CD4-positive, alpha-beta T cell treated with Interleukin-6 at 100 ng/mL for 8 hours (primary cell): ENCODE measurements around the gene MUC5AC.

Experiments used
- DNase-seq: peaks from one replicate; pipeline ENCODE4 v3.0.0-alpha.2; 2020; ENCODE audit warnings: mixed read lengths, low spot score

The MUC5AC gene

GRCh38 chr11:1226226-1226985, 68.7 kb downstream of the MUC5AC start:
- no peak for DNase-seq

GRCh38 chr11:1226986-1227550, 69.3 kb downstream of the MUC5AC start:
- DNase-seq, result no peak

- no peak for DNase-seq
Measured at GRCh38 chr11:1227551-1228100, 69.9 kb downstream of the MUC5AC start.

GRCh38 chr11:1228101-1228821, 70.5 kb downstream of the MUC5AC start:
- DNase-seq, result no peak

- no peak for DNase-seq
Measured at GRCh38 chr11:1228921-1229451, 71.2 kb downstream of the MUC5AC start.

GRCh38 chr11:1229471-1230120, 71.8 kb downstream of the MUC5AC start:
- DNase-seq, result no peak

- no peak for DNase-seq
Measured at GRCh38 chr11:1230121-1230455, 72.3 kb downstream of the MUC5AC start.

- DNase-seq, result no peak
Measured at GRCh38 chr11:1230456-1231395, 73.0 kb downstream of the MUC5AC start.

GRCh38 chr11:1231396-1232020, 73.8 kb downstream of the MUC5AC start:
- no peak for DNase-seq

GRCh38 chr11:1232021-1232882, 74.5 kb downstream of the MUC5AC start:
- DNase-seq, result no peak

GRCh38 chr11:1232883-1233321, 75.1 kb downstream of the MUC5AC start:
- DNase-seq, result no peak

- no peak for DNase-seq
Measured at GRCh38 chr11:1233351-1234053, 75.7 kb downstream of the MUC5AC start.

- no peak for DNase-seq
Measured at GRCh38 chr11:1234054-1234720, 76.4 kb downstream of the MUC5AC start.

- DNase-seq, result no peak
Measured at GRCh38 chr11:1234771-1235305, 77.1 kb downstream of the MUC5AC start.

GRCh38 chr11:1235306-1235900, 77.7 kb downstream of the MUC5AC start:
- no peak for DNase-seq

GRCh38 chr11:1235901-1236315, 78.2 kb downstream of the MUC5AC start:
- DNase-seq, result no peak

GRCh38 chr11:1236316-1237127, 78.8 kb downstream of the MUC5AC start:
- DNase-seq, result no peak
